HG03103 (cell line): ENCODE measurements around the gene BLOC1S3.

Experiments
- ATAC-seq: cut with Tn5 transposase; IDR thresholded peaks from one replicate; pipeline ENCODE4 v1.9.1; 2021; ENCODE audit warnings: low read depth; ENCODE audit not compliant: unreplicated experiment

BLOC1S3 gene

DNA sequence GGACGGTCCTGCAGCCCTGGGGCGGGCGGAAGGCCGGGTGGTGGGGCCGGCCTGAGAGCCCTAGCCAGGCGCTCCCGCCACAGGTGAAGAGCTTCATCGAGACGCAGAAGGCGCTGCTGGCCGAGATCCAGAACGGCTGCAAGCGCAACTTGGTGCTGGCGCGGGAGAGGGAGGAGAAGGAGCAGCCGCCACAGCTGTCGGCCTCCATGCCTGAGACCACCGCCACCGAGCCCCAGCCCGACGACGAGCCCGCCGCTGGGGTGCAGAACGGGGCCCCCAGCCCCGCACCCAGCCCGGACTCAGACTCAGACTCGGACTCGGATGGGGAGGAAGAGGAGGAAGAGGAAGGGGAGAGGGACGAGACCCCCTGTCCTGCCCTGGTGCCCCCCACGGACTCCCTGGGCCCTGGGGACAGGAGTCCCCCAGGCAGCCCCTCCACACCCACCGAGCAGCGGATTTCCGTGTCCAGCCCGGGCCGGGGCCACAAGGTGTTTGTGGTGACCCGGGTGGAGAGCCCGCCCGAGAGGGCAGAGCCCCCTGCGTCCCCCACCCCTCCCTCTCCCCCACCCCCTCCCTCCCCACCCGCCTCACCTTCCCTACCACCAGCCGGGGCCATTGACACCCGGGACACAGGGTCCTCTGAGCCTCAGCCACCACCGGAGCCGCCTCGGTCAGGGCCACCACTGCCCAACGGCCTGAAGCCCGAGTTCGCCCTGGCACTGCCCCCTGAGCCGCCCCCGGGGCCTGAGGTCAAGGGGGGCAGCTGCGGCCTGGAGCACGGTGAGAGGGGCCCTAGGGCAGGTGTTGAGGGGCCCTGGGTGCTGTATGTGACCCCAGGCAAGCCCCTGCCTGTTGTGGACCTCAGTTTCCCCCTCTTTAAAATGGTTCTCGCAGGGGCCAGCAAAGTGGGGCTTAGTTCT is 33.1 kb upstream of the BLOC1S3 start:
- ATAC-seq: no peak

DNA sequence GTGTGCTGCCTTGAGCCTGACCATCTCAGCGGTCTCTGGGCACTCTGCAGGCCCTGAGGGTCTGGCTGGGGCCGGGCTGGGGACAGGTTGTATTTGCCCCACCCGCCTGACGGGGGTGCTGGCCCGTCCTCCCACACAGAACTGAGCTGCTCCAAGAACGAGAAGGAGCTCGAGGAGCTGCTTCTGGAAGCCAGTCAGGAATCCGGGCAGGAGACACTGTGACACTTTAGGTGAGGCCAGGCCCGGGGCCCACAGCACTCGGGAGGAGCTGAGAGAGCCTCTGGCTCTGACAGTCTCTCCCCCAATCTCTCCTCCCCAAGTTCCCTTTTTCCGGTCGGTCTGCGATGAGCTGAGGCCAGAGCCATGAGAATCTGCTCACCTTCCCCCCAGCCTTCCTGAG is 32.3 kb upstream of the BLOC1S3 start:
- no peak for ATAC-seq

GRCh38 chr19:45146741-45147205 is 31.8 kb upstream of the BLOC1S3 start:
- no peak for ATAC-seq

- no peak for ATAC-seq
Observed at GRCh38 chr19:45147835-45148676, 30.5 kb upstream of the BLOC1S3 start.

- no peak for ATAC-seq
Observed at GRCh38 chr19:45149129-45149528, 29.5 kb upstream of the BLOC1S3 start.

- no peak for ATAC-seq
Observed at GRCh38 chr19:45150180-45150579, 28.4 kb upstream of the BLOC1S3 start.

- ATAC-seq: no peak
Observed at GRCh38 chr19:45150751-45151281, 27.8 kb upstream of the BLOC1S3 start.

- no peak for ATAC-seq
Observed at GRCh38 chr19:45151320-45151719, 27.3 kb upstream of the BLOC1S3 start.

DNA sequence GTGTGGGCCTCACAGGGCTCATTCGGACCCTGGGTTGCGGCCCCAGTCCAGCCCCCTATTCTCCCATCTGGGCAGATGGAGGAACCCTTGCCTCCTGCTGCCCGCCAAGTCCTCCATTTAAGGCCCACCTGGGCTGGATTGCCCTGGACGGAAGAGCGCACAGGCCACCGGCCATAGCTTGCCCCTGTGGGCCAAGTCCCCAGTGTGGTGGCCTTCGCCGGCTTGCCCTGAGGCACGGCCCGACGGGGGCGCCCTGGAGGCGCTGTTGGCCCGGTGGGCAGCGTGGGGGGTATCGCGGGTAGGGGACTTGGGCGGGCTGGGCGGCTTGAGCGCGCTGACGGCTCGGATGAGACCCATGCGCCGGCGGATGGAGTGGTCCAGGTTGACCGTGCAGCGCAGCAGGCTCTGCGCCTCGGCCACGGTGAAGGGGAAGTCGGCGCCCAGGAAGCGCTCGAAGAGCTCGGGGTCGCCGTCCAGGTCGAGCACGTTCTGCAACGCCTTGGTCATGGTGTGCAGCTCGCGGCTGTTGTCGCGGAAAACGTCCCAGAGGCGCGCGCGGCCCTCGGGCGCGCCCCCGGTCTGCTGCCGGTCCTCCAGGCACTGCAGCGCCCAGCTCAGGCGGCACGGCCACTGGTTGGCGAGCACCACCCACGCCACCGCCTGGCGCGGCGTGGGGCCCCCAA is 26.6 kb upstream of the BLOC1S3 start:
- no peak for ATAC-seq

- ATAC-seq: no peak
Observed at GRCh38 chr19:45152504-45153338, 25.9 kb upstream of the BLOC1S3 start.

- no peak for ATAC-seq
Observed at GRCh38 chr19:45153339-45154063, 25.1 kb upstream of the BLOC1S3 start.

DNA sequence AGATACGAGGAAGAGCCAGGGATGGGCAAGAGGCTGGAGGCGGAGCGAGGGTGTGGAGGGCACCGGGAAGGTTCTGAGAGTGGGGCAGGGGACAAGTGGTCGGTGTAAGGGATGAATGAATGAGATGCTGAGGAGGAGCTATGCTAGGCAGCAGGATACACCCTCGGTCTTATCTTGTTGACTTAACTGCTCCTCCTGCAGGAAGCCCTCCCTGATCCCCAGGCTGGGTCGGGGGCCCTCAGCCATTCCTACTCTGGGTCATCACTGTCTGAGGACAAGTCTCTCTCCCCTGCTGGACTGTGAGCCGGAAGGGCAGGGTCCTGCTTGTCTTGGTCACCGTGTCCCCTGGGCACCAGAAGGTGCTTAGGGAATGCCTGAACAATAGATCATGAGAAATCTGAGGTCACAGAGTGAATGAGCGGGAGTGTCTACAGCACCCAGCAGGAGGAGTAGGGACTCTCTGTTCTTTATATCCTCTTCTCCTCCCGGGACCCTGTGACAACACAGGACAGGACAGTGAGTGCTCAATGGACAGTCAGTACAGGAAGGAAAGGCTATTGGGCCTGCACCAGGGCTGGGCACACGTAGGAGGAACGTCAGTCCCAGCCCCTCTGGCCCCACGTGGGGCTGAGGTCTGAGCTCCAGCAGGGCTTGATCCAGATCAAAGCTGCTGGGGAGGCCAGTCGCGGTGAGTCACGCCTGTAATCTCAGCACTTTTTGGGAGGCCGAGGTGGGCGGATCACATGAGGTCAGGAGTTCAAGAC is 24.3 kb upstream of the BLOC1S3 start:
- no peak for ATAC-seq

GRCh38 chr19:45156011-45156630 is 22.5 kb upstream of the BLOC1S3 start:
- no peak for ATAC-seq

DNA sequence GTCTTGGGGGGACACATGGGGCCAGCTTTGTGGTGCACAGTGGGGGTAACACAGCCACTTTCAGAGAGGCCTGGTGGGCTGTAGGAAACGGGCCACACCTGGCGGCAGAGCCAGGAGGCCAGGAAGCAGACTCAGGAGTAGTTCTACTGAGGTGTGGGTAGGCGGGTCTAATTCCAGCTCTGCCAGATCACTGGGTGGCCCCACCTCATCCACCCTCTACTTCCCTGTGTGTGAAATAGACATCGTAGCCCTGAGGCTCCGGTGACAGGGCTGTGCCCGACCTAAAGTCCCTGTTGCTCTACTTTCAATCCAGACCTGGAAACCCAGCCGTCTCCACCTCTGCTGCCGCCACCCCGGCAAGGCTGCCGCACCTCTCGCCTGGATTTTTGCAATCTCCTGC is 21.8 kb upstream of the BLOC1S3 start:
- ATAC-seq: no peak

DNA sequence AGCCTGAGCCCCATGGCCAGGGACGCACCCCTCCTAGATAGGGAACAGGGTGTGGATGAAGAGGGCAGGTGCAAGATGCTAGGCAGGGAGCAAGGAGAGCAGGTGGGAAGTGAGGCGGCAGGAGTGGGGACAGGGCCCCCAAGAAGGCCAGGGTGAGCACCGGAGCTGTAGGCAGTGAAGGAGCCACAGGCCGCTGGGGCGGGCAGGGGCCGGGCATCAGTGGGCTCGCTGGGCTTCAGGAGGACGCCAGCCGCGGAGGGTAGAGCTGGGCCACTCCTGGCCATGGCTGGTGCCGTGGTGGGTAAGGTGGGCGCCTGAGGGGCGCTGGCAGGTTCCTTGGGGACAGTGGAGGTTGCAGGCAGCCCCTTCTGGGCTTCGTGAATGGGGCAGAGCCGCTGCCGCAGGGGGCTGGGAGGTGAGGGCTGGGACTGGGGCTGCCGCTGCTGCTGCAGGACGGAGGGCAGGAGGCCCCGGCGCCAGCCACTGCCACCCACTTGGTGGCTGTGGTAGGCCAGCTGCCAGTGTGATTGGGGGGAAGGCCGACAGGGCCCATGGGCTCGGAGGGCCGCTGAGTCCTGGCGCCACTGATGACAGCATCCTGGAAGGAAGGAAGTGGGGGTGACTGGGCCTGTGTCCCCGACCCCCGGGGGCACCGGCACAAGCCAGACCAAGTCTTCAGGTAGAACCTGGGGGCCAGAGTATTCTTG is 19.9 kb upstream of the BLOC1S3 start:
- ATAC-seq: no peak

GRCh38 chr19:45159210-45159970 is 19.2 kb upstream of the BLOC1S3 start:
- ATAC-seq: no peak

DNA sequence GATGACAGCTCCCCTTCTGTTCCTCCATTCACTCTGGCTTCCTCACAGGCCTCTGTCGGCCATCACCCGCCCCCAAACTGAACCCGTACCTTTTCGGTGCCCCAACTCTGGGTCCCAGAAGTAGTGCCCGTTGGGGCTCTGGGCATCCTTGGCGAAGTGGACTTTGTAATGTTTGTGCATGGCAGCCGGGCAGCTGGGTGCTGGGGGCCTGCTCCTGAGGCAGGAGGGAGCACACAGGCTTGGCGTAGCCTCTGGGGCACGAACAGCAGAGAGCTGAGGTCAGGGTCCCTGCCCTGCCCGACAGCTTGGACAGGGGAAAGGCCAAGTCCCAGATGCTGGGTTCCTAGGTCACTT is 18.6 kb upstream of the BLOC1S3 start:
- ATAC-seq: no peak
